Body of pancreas (tissue), 4 donors: ENCODE data around the gene GNG14.

Experiments used
- CTCF ChIP-seq, 7 experiments: fragments of 450-650 bp in 4 of 7; fragments of 200-600 bp in 3 of 7; sonication (generic) in 3 of 7; IDR thresholded peaks; one replicate each; pipeline ENCODE4 v1.5.1; 2016 to 2019; ENCODE audit warnings: antibody characterized with exemption in 7 of 7
- POLR2A ChIP-seq, 3 donors: fragments of 450-650 bp; IDR thresholded peaks; one replicate each; pipeline ENCODE4 v1.6.1; 2016; ENCODE audit warnings: antibody characterized with exemption in 3 of 3, mild to moderate bottlenecking in 2 of 3

- TF ChIP-seq POLR2A (IDR thresholded peaks at IDR 0.05) (no peak), CTCF (IDR thresholded peaks at IDR 0.05) (no peak)
Measured at GRCh38 chr19:12730064-12730463, 42.3 kb downstream of the GNG14 start.
